GM12865 (cell line): ENCODE data around the gene SEMG2.

Experiments
- DNase-seq: peaks from one replicate; pipeline ENCODE4 v3.0.0; 2010; ENCODE audit warnings: low read depth
- H3K4me3 ChIP-seq: 2 replicates; pipeline ENCODE4 v1.5.1; 2011; ENCODE audit warnings: mild to moderate bottlenecking, low read depth, low read length, control low read depth
- CTCF ChIP-seq: IDR thresholded peaks from 2 replicates; pipeline ENCODE4 v1.5.1; 2011; ENCODE audit warnings: low read length, control low read depth, low read depth, inconsistent platforms; ENCODE audit not compliant: insufficient read depth; ENCODE audit errors: missing control alignments

The SEMG2 gene

GRCh38 chr20:45221076-45221475 lies at the start of gene SEMG2:
SEMG2 (plus strand) TSS chr20:45221373; CDS start chr20:45221390, 17 bp downstream.
- no peak within 1 kb of the TSS for H3K4me3 ChIP-seq
- DNase-seq: no peak
- no peak for TF ChIP-seq CTCF

- no peak overlapping the region for H3K4me3 ChIP-seq
- DNase-seq: no peak
- TF ChIP-seq CTCF: no peak
Measured at GRCh38 chr20:45173522-45173921, 47.7 kb upstream of the SEMG2 start.

GRCh38 chr20:45174434-45175364 lies 46.5 kb upstream of the SEMG2 start, which contains the start of gene PI3:
PI3 (plus strand) TSS chr20:45174902; CDS start chr20:45174923, 21 bp downstream.
- no peak within 1 kb of the TSS for H3K4me3 ChIP-seq
- no peak for TF ChIP-seq CTCF
- DNase-seq: no peak

DNA sequence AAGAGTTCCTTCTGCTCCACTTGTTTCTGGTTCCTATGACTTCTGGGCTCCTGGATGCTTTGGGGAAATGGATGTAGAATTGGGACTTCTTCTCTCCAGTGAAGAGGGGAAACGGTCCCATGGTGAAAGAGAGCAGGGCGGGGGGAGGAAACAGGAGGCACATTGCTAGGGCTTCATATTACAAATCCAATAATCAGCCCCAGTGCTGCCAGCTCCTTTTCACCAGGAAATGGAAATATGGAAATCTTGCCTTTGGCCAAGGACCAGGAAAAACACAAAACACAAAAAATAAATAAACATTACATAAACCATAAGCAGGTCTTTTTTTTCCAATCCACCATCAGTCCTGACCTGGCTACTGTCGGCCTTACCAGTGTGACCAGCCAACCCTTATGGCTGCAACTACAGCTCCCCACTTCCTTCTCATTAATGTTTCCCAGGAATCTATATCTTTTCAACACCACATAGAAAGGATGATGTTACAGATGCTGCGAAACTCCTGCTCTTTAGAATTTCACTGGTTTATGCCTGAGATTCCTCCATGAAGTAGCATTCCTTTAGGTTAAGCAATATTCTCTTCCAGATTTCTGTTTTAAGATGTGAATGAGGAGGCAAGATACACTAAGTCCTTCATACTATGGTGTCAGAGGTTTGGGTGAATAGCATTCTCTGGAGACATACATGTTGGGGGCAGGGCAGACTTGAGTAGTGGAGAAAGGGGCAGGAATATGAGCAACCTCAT lies 44.5 kb upstream of the SEMG2 start:
- no peak for DNase-seq
- TF ChIP-seq CTCF: no peak
- no peak overlapping the region for H3K4me3 ChIP-seq

- no peak for TF ChIP-seq CTCF
- DNase-seq: no peak
- no peak overlapping the region for H3K4me3 ChIP-seq
Measured at GRCh38 chr20:45179166-45179565, 42.0 kb upstream of the SEMG2 start.

DNA sequence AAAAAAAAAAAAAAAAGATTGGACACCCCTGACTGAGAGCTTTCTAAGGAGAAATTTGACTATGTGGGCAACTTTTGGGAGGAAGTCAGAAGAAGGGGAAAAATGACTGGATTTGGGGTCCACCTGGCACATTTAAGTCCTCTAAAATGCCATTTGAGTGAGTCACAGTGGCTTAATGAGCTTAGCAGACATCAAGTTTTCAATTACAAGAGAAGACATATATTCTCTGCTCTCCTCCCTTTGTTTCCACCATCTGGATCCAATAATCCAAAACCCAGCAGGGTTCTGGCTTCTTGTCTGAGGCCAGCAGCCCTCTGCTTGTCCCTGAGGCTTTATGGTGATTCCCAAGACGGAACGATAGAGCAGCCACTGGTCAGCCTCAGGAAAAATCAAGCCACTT lies 39.5 kb upstream of the SEMG2 start:
- no peak for DNase-seq
- H3K4me3 ChIP-seq: no peak overlapping the region
- TF ChIP-seq CTCF: no peak
